ENCODE measurements around the gene NBPF3. TPM values are rescaled to one million over a fixed set of nuclear protein-coding genes. Genes with fewer than 3 reads are reported as not detected.

Gene NBPF3
- total RNA-seq, 1 donor from 2014 or later: 23.6 TPM

DNA sequence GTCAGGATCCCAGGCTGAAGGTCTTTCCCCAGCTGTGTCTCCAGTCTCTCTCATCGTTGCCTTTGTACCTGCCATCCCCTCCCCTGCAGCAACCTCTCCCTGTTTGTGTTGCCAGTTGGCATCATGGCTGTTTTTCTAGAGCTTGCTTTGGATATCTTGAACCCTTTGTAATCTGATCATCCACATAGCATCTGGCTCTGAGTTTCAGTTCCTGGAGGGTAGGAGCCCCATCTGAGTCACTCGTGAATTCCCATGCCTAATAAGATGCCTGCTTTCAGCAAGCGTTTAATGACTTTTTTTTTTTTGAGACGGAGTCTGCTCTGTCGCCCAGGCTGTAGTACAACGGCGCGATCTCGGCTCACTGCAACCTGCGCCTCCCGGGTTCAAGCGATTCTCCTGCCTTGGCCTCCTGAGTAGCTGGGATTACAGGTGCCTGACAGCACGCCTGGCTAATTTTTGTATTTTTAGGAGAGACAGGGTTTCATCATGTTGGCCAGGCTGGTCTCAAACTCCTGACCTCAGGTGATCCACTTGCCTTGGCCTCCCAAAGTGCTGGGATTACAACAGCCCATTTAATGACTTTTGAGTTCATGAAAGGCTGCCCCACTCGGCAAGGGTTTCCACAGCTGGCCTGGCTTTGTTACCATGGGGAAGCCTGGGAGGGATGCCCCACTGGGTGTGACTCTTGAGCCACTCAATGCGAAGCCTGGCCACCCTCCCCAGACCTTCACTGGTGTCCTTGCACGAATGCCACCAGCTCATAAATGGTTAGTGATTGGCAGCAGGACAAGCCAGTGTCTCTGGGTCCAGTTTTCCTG, 81.2 kb downstream of the NBPF3 start:
- no peak overlapping the region for H3K4me3 ChIP-seq (ENCODE audit: low read depth, low read length)
- TF ChIP-seq, protein P1, sequence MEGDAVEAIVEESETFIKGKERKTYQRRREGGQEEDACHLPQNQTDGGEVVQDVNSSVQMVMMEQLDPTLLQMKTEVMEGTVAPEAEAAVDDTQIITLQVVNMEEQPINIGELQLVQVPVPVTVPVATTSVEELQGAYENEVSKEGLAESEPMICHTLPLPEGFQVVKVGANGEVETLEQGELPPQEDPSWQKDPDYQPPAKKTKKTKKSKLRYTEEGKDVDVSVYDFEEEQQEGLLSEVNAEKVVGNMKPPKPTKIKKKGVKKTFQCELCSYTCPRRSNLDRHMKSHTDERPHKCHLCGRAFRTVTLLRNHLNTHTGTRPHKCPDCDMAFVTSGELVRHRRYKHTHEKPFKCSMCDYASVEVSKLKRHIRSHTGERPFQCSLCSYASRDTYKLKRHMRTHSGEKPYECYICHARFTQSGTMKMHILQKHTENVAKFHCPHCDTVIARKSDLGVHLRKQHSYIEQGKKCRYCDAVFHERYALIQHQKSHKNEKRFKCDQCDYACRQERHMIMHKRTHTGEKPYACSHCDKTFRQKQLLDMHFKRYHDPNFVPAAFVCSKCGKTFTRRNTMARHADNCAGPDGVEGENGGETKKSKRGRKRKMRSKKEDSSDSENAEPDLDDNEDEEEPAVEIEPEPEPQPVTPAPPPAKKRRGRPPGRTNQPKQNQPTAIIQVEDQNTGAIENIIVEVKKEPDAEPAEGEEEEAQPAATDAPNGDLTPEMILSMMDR (conservative IDR thresholded peaks at IDR 0.05; ENCODE audit: low read depth, low read length): no peak
- no peak for DNase-seq (ENCODE audit: low read depth)

DNA sequence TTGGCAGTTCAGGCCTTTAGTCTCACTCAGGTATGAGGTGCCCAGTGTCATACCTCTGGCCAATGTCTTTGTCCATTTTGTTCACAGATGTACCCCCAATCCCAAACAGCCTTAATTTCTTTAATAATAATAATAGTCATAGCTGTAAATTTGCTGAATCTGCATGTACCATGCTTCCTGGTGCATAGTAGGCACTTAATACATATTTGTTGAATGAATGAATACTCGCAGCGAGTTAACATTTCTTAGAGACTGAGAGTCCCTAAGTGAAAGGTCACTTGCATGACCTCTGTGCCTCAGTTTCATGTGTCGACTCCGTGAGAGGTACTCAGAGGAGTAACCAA, 81.8 kb downstream of the NBPF3 start:
- no peak overlapping the region for H3K4me3 ChIP-seq (ENCODE audit: low read depth, low read length)
- TF ChIP-seq, protein P1 (conservative IDR thresholded peaks at IDR 0.05; ENCODE audit: low read depth, low read length): no peak
- DNase-seq (ENCODE audit: low read depth): no peak

DNA sequence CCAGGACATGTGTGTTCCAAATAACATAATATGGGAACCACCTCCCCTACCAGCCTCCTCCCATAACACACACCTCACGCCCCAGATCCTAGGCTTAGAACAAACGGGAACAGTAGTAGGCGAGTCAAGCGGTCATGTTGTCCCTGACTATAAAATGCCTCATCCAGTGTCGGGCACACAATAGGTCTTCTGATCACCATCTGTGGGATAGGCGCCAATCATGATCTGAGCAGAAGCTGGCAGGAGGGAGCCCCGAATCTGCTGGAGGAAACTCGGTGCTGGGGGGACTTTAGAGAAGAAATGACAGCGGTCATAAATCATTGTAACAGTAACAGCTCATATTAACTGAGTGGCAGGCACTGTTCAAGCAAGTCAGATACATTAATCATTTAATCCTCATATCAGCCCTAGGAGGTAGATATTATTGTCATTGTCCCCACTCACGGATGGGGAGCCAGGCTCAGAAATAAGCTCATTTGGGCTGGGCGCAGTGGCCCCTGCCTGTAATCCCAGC, 82.6 kb downstream of the NBPF3 start:
- TF ChIP-seq, protein P1 (conservative IDR thresholded peaks at IDR 0.05; ENCODE audit: low read depth, low read length): no peak
- no peak overlapping the region for H3K4me3 ChIP-seq (ENCODE audit: low read depth, low read length)
- no peak for DNase-seq (ENCODE audit: low read depth)

DNA sequence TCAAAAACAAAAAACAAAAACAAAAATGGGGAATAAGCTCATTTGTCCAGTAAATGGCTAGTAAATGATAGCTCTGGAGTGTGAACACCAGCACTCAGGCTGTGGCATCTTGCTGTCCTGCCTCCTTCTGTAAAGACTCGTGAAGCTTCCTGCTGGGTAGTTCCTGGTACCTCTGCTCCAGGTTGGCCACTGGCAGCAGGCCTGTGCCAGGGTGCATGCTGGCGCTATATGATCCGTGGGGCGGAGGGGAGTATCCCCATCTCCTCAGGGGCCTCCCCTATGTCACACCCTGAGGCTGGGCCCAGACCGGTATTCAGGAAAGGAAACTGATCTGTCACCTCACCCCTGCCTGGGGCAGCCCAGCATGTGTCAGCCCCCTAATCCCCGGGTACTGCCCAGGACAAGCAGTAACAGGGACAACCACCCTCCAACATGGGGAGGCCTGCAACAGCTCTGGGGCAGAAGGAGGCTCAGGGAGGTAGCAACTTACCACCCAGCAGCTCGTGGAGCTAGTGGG, 83.4 kb downstream of the NBPF3 start:
- no peak overlapping the region for H3K4me3 ChIP-seq (ENCODE audit: low read depth, low read length)
- no peak for DNase-seq (ENCODE audit: low read depth)
- TF ChIP-seq, protein P1 (conservative IDR thresholded peaks at IDR 0.05; ENCODE audit: low read depth, low read length): no peak

DNA sequence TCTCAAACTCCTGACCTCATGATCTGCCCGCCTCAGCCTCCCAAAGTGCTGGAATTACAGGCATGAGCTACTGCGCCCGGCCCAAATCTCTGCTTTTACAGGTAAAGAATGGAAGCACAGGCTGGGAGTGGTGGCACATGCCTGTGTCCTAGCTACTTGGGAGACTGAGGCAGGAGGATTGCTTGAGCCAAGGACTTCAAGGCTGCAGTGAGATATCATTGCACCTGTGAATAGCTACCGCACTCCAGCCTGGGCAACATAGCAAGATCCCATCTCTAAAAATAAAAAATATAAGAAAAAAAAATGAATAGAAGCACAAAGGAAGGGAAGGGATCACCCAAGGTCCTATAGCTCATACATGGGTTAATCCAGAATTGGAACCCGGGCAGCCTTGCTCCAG, 84.3 kb downstream of the NBPF3 start:
- no peak overlapping the region for H3K4me3 ChIP-seq (ENCODE audit: low read depth, low read length)
- TF ChIP-seq, protein P1 (conservative IDR thresholded peaks at IDR 0.05; ENCODE audit: low read depth, low read length): no peak
- DNase-seq (ENCODE audit: low read depth): no peak

DNA sequence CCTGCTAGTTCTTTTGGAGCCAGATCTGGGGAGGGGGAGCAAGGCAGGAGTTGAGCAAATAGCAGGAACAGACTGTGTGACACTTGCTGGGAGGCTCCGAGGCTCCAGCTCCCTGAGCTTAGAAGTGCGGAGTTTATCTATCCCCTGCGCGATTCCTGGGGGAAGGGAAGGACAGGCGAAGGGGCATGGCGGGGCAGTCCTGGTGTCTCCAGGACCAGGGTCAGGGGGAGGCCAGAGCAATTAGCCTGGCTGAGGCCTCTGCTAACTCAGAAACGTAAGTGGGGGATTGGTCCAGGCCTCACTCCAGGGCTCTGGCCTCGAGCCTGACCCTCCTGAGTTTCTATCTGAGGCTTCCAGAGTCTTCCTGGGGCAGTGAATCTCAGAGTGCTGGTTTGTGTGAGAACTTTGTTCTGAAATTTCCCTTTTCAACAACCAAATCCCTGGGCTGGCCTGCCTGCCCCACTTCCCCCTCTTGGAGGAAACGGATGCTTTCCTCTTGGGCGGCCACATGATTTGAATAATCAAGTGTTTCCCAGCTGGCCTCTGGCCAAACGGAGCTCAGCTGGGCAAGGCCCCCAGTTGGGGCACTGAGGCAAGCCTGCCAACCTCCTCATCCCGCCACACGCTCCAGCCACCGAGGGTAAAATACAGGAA, 84.9 kb downstream of the NBPF3 start:
- TF ChIP-seq, protein P1 (conservative IDR thresholded peaks at IDR 0.05; ENCODE audit: low read depth, low read length): no peak
- H3K4me3 ChIP-seq (ENCODE audit: low read depth, low read length): no peak overlapping the region
- DNase-seq (ENCODE audit: low read depth): no peak

All from epithelial cell of proximal tubule (primary cell).